Breast epithelium (tissue), 4 donors: ENCODE data around the gene CREG1. TPM values are rescaled to one million over a fixed set of nuclear protein-coding genes. Genes with fewer than 3 reads are reported as not detected.

ENCODE experiments used
- DNase-seq, 2 donors: peaks; one replicate each; pipeline ENCODE4 v3.0.0-alpha.2; 2019; ENCODE audit warnings: low spot score in 2 of 2
- H3K27ac ChIP-seq, 2 donors: fragments of 200-600 bp; sonication (generic) in 1 of 2; one replicate each; pipeline ENCODE4 v1.5.1; 2016 to 2019; ENCODE audit warnings: mild to moderate bottlenecking in 1 of 2
- H3K27me3 ChIP-seq, 2 donors: fragments of 200-600 bp; sonication (generic) in 1 of 2; one replicate each; pipeline versions ENCODE4 v1.5.1 to v1.6.0; 2017 to 2019; ENCODE audit warnings: control low read depth in 1 of 2, mild to moderate bottlenecking in 1 of 2
- H3K36me3 ChIP-seq: fragments of 200-600 bp; one replicate; pipeline ENCODE4 v1.5.1; 2019
- H3K4me1 ChIP-seq, 2 donors: fragments of 200-600 bp; sonication (generic); one replicate each; pipeline ENCODE4 v1.5.1; 2016 to 2019; ENCODE audit warnings: control low read depth in 1 of 2
- H3K4me3 ChIP-seq, 3 donors: fragments of 200-600 bp; sonication (generic); 1 replicate in 2 of 3; 2 replicates in 1 of 3; pipeline ENCODE4 v1.5.1; 2016 to 2019; ENCODE audit warnings: mild to moderate bottlenecking in 3 of 3, moderate library complexity in 2 of 3
- H3K9me3 ChIP-seq, 2 donors: fragments of 200-600 bp; sonication (generic) in 1 of 2; one replicate each; pipeline ENCODE4 v1.5.1; 2016 to 2019; ENCODE audit warnings: control low read depth in 1 of 2
- CTCF ChIP-seq, 3 donors: fragments of 450-650 bp; IDR thresholded peaks; one replicate each; pipeline ENCODE4 v1.5.1; 2016 to 2017; ENCODE audit warnings: antibody characterized with exemption in 3 of 3, mild to moderate bottlenecking in 3 of 3, moderate library complexity in 3 of 3
- POLR2A ChIP-seq: fragments of 450-650 bp; IDR thresholded peaks from one replicate; pipeline ENCODE4 v1.6.1; 2016; ENCODE audit warnings: antibody characterized with exemption, mild to moderate bottlenecking, moderate library complexity
- POLR2AphosphoS5 ChIP-seq, 3 donors: sonication (generic); formaldehyde crosslinking; IDR thresholded peaks; one replicate each; pipeline ENCODE4 v1.6.1; 2017; ENCODE audit warnings: antibody characterized with exemption in 3 of 3
- intact Hi-C: fragments of 100-400 bp; cut with DNase I; formaldehyde crosslinking; loops from one replicate; pipeline ENCODE4 v1.15.1; 2023; ENCODE audit warnings: low total_unique reads
- total RNA-seq, 3 donors: library from RNA; depleted of rRNA; stranded (reverse); fragments of >200 nt; gene quantifications; one replicate each; pipeline ENCODE4 v1.1.0, GENCODE V29; 2016

Gene CREG1
- total RNA-seq, 3 donors from 2014 or later: 156 to 444 (median 190) TPM

DNA sequence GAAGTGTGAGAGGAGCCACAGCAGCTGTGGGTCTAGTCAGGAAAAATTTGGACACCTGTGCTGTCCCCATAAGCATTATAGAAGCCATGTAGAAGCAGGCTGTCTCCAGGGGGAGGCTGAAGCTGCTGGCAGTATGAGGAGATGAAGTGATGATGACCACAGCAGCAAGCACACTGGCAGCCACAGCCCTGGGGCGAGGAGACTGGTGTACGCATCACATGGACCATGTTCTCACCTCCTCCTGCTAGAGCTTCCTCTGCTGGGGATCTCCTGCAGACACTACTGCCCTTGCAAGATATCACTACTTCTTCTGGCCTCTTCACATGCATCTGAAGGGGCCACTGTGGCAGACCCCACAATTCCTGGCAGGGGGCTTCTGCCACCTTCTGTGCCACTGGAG is 33.8 kb upstream of the CREG1 start:
- H3K27ac ChIP-seq: no peak overlapping the region
- H3K27me3 ChIP-seq: no peaks in the 10 kb centered on the region
- no peaks in the 10 kb centered on the region for H3K4me1 ChIP-seq
- intact Hi-C loops: no loop called here
- H3K36me3 ChIP-seq: no peaks in the 10 kb centered on the region
- no peak for TF ChIP-seq CTCF (IDR thresholded peaks at IDR 0.05)
- TF ChIP-seq POLR2A: no peak
- TF ChIP-seq POLR2AphosphoS5 (IDR thresholded peaks at IDR 0.05): no peak
- no peaks in the 10 kb centered on the region for H3K9me3 ChIP-seq
- no peak overlapping the region for H3K4me3 ChIP-seq
- DNase-seq: no peak

DNA sequence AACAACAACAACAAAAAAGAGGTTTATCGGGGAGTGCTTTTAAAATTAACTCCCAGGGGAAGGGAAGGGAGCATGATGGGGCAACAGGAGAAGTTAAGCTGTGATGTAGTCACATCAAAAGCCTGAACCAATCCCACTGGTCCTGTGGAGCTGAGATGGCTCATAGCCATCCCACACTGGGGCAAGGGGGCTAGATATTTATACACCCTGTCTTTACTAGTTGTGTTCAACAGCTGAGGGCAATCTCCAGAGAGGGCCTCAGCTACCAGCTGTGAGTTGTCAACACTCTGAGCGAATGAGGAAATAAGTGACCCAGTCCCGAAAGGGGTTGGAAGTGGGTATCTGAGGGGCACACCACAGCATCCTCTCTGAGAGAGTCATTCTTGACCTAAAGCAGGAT is 31.0 kb upstream of the CREG1 start:
- Histone ChIP-seq H3K4me1 (no peaks in the 10 kb centered on the region), H3K27ac (no peak overlapping the region), H3K9me3 (no peaks in the 10 kb centered on the region), H3K4me3 (no peak overlapping the region), H3K27me3 (no peaks in the 10 kb centered on the region), H3K36me3 (no peaks in the 10 kb centered on the region)
- no peak for DNase-seq
- intact Hi-C loops: no loop called here
- no peak for TF ChIP-seq CTCF (IDR thresholded peaks at IDR 0.05)
- TF ChIP-seq POLR2A: no peak
- TF ChIP-seq POLR2AphosphoS5 (IDR thresholded peaks at IDR 0.05): no peak

DNA sequence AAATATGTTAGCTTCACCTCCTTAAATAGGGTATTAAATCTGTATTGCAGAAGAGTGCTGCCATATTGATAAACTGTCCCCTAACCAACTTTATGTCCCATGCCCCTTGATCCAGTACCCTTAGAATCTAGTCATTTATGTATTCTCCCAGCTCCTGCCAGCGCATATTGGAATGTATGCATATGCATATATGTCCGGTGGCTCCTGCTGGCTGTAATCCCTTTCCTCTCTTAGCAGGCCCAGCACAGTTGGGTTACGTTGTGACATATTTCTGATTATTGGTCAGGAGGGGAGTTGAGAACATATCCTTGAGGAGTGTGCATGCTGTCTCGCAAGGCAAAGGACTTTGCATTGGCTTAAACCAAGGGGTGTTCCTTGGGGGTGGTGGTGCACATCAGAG is 29.2 kb upstream of the CREG1 start:
- no peak for DNase-seq
- no peak for TF ChIP-seq POLR2A
- TF ChIP-seq POLR2AphosphoS5 (IDR thresholded peaks at IDR 0.05): no peak
- TF ChIP-seq CTCF (IDR thresholded peaks at IDR 0.05): no peak
- Histone ChIP-seq H3K27ac (no peak overlapping the region), H3K36me3 (no peaks in the 10 kb centered on the region), H3K27me3 (no peaks in the 10 kb centered on the region), H3K4me1 (no peaks in the 10 kb centered on the region), H3K4me3 (no peak overlapping the region), H3K9me3 (no peaks in the 10 kb centered on the region)
- intact Hi-C loops: no loop called here

DNA sequence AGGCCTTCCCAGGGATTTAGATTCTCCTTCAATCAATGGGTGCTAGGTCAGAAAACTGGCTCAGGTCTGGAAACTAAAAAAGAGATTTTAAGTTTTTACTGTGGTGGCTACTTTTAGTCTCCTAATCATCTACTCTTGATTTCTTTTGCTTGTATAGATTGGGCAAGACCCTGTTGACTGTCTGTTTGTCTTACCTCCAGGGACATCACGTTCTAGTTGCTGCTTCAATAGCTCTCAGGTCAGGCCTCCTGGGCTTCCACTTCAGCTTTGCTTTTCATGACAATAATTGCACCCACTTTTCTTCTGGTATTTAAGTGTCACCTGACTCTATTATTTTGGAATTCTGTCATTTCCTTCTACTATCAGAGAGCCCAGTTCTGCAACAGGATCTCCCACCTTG is 28.5 kb upstream of the CREG1 start:
- H3K4me1 ChIP-seq: no peaks in the 10 kb centered on the region
- DNase-seq: no peak
- TF ChIP-seq POLR2A: no peak
- TF ChIP-seq POLR2AphosphoS5 (IDR thresholded peaks at IDR 0.05): no peak
- no peak for TF ChIP-seq CTCF (IDR thresholded peaks at IDR 0.05)
- no peak overlapping the region for H3K4me3 ChIP-seq
- no peak overlapping the region for H3K27ac ChIP-seq
- no peaks in the 10 kb centered on the region for H3K27me3 ChIP-seq
- no peaks in the 10 kb centered on the region for H3K9me3 ChIP-seq
- H3K36me3 ChIP-seq: no peaks in the 10 kb centered on the region
- intact Hi-C loops: no loop called here

DNA sequence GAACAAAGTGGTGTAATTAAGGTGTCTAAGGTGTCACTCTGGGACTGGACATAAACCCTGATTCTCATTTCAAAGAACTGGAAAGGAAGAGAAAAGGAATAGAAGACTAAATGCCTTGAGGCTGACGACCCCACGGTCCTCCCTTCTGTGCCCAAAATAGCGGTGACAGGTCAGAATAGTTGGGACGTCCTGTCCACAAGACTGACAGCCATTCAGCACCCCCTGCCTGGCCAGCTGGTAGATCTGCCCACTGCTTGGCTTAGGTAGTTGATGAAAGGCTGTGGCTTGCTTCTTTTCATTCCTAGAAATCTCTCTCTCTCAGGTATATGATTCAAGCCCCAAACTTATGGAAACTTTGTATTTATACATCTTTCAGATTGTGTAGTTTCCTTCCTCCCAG is 26.4 kb upstream of the CREG1 start:
- no peaks in the 10 kb centered on the region for H3K9me3 ChIP-seq
- H3K27me3 ChIP-seq: no peaks in the 10 kb centered on the region
- H3K4me1 ChIP-seq: no peaks in the 10 kb centered on the region
- intact Hi-C loops: no loop called here
- H3K36me3 ChIP-seq: no peaks in the 10 kb centered on the region
- no peak for DNase-seq
- TF ChIP-seq CTCF (IDR thresholded peaks at IDR 0.05) (no peak), POLR2A (no peak), POLR2AphosphoS5 (IDR thresholded peaks at IDR 0.05) (no peak)
- no peak overlapping the region for H3K27ac ChIP-seq
- no peak overlapping the region for H3K4me3 ChIP-seq
